Activated naive CD4-positive, alpha-beta T cell treated with anti-CD3 and anti-CD28 coated beads, Interleukin-2, amount 50 U/mL, for 72 hours (primary cell): ENCODE data around the gene C10orf90. TPM values are rescaled to one million over a fixed set of nuclear protein-coding genes. Genes with fewer than 3 reads are reported as not detected.
A peak's percentile ranks its signal among the peaks of the same experiment; 100 is the strongest.

Experiments
- ATAC-seq, 2 donors: fragments of 150-1000 bp; cut with Tn5 transposase; 2 replicates each; pipeline ENCODE4 v1.10.0; 2021; ENCODE audit warnings: mild to moderate bottlenecking in 2 of 2, moderate library complexity in 2 of 2
- DNase-seq, 2 donors: peaks; one replicate each; pipeline ENCODE4 v3.0.0; 2021 to 2022; ENCODE audit warnings: low spot score in 2 of 2
- H3K27ac Mint-ChIP-seq, 2 donors: one replicate each; pipeline ENCODE4 v1.8.0; 2022; ENCODE audit warnings: mild to moderate bottlenecking in 2 of 2, mixed read lengths in 2 of 2
- H3K36me3 Mint-ChIP-seq, 2 donors: one replicate each; pipeline ENCODE4 v1.8.0; 2022; ENCODE audit warnings: mixed read lengths in 2 of 2
- H3K9me3 Mint-ChIP-seq, 2 donors: one replicate each; pipeline ENCODE4 v1.8.0; 2022; ENCODE audit warnings: mixed read lengths in 2 of 2
- total RNA-seq, 2 donors: library from RNA; stranded (reverse); gene quantifications; one replicate each; pipeline ENCODE4 v1.2.3, GENCODE V29; 2022

C10orf90 gene
- total RNA-seq, 2 donors from 2014 or later, result not detected

GRCh38 chr10:126685756-126686155, 15.3 kb upstream of the C10orf90 start:
- no peak for DNase-seq
- ATAC-seq, result no peak
- H3K27ac Mint-ChIP-seq, result no peak overlapping the region

GRCh38 chr10:126684171-126684745, 13.8 kb upstream of the C10orf90 start:
- Mint-ChIP-seq H3K27ac (no peak overlapping the region), H3K9me3 (no peaks in the 10 kb centered on the region), H3K36me3 (no peaks in the 10 kb centered on the region)
- DNase-seq (no peak), ATAC-seq (no peak)

More at GRCh38 chr10:126685756-126686155, 15.3 kb upstream of the C10orf90 start:
- Mint-ChIP-seq H3K36me3 (no peaks in the 10 kb centered on the region), H3K9me3 (peaks cover 0 to 4% of the 10 kb centered on the region in 2 donors)

DNA sequence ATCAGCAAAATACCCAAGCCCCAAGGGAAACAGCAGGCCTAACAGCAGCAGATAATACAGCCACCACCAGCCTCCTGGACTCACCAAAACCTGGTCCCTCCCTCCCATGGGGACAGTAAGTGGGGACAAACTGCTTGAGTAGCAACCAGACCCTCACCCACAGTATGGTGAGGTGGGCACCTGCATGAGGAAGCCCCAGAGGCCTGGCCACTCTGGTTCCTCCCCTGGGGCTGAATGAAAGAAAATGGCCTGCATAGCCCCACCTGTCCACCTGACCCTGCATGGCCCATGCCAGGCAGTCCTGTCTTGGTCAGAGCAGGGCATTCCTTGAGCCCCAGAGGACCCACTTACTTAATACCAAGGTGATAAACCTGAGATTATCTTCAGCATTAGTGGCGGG, 13.0 kb upstream of the C10orf90 start:
- no peak for DNase-seq
- no peaks in the 10 kb centered on the region for H3K36me3 Mint-ChIP-seq
- no peak for ATAC-seq
- H3K9me3 Mint-ChIP-seq, result no peaks in the 10 kb centered on the region
- H3K27ac Mint-ChIP-seq, result no peak overlapping the region

- DNase-seq, result no peak
- Mint-ChIP-seq H3K27ac (no peak overlapping the region), H3K36me3 (peaks cover 0 to 6% of the 10 kb centered on the region in 2 donors), H3K9me3 (peaks cover 5 to 10% of the 10 kb centered on the region in 2 donors)
- ATAC-seq, result no peak
These were observed 5.4 kb upstream of the C10orf90 start for GRCh38 chr10:126675656-126676438.

DNA sequence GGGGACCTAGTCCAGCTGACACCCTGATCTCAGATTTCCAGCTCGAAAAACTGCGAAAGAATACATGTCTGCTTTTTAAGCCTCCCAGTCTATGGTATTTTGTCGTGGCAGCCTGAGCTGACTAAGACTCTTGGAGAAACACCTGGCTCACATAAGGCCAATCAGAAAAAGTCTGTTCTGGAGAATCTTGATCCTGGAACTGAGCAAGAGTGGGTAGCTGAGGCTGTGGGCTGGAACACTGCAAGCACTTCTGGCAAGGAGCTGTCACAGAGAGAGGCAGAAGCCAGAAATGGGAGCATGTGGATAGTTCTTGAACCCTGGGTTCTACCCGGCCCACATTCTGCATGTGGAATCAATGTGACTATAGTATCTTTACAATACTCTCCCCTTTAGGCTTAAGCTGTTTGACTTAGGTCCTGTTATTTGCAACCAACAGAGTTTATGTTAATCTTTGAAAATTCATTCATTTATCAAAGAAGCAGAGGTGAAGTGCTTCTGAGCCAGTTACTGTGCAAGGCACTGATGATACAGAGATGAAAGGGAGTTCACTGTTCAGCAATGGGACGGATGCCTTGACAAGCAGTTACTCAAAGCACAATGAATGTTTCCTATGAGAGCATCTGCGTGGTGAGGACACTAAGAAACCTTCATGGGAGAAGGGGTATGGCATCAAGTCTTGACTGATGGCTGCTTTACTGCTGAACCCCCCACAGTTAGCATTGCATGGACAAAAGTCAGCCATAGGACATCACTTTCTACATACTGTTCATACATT, 4.4 kb upstream of the C10orf90 start:
- Mint-ChIP-seq H3K9me3 (peaks cover 5 to 12% of the 10 kb centered on the region in 2 donors), H3K36me3 (peaks cover 0 to 6% of the 10 kb centered on the region in 2 donors), H3K27ac (no peak overlapping the region)
- no peak for DNase-seq
- ATAC-seq, result no peak

DNA sequence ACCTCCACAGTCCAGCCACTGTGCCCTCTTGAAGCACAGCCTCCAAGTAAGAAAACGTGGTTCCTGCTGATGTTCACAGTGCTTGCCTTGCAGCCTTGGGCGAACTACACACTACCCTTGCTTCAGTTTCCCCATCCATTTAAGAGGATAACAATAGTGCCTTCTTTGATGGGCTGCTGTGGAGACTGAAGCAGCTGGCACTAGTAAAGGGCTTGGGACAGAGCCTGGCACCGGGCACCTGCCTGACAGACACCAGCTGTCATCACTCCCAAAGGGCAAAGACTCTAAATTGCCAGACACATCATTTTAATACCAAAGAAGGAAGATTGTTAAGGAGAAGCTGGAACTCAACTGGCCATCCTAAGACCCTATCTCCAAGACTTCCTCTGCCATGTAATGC, 3.1 kb upstream of the C10orf90 start:
- ATAC-seq, result no peak
- Mint-ChIP-seq H3K27ac (no peak overlapping the region), H3K9me3 (peaks cover 5 to 12% of the 10 kb centered on the region in 2 donors), H3K36me3 (peaks cover 0 to 6% of the 10 kb centered on the region in 2 donors)
- no peak for DNase-seq

DNA sequence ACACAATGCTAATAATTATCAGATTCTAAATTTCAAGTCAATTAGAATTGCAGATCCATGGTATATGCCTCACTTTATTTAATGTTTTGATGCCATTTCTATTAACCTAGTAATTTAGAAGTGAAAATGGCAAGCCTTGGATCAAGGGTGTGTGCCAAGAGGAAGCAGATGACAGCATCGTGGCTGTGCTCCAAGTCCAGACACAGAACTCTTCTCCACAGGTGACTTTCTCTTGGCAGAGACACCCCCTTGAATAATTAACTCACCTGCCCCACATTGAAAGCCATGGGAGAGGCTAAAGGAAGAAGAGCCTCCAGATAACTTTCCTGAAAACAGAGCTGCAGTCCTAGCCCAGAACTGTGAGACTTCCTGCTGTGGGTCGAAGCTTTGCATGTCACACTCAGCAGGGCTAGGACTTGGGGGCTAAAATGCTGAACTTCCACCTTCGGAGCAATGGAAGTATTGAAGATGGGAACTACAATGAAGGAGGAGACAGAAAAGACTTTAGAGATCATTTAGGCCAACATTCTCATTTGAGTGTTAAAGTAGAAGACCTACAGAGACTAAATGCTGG, 996 bp upstream of the C10orf90 start:
- ATAC-seq, result no peak
- peaks cover 0 to 6% of the 10 kb centered on the region in 2 donors for H3K36me3 Mint-ChIP-seq
- no peak overlapping the region for H3K27ac Mint-ChIP-seq
- peaks cover 5 to 12% of the 10 kb centered on the region in 2 donors for H3K9me3 Mint-ChIP-seq
- no peak for DNase-seq

DNA sequence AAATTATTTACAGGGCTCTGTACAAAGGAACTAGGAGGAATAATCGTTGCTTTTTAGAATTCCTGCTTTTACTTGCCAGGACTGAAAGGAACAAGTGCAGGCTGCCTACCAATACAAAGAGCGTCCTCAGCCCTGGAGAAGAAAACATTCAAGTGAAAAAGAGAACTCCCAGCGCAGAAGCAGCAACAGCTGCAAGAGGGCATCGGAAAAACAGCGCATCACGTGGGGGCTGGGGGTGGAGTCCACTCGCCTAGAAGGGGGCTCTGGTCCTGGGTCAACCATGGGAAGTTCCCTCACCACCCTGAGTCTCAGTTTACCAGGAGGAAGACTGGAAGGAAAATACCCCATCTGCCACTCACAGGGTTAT, 385 bp upstream of the C10orf90 start:
- H3K36me3 Mint-ChIP-seq, result peaks cover 0 to 6% of the 10 kb centered on the region in 2 donors
- no peak overlapping the region for H3K27ac Mint-ChIP-seq
- peaks cover 5 to 12% of the 10 kb centered on the region in 2 donors for H3K9me3 Mint-ChIP-seq
- no peak for ATAC-seq
- DNase-seq, result no peak

GRCh38 chr10:126669168-126669567, 1.3 kb downstream of the C10orf90 start:
- H3K9me3 Mint-ChIP-seq, result peaks cover 15 to 17% of the 10 kb centered on the region in 2 donors
- no peak for ATAC-seq
- no peak overlapping the region for H3K27ac Mint-ChIP-seq
- peaks cover 0 to 6% of the 10 kb centered on the region in 2 donors for H3K36me3 Mint-ChIP-seq
- DNase-seq, result no peak

DNA sequence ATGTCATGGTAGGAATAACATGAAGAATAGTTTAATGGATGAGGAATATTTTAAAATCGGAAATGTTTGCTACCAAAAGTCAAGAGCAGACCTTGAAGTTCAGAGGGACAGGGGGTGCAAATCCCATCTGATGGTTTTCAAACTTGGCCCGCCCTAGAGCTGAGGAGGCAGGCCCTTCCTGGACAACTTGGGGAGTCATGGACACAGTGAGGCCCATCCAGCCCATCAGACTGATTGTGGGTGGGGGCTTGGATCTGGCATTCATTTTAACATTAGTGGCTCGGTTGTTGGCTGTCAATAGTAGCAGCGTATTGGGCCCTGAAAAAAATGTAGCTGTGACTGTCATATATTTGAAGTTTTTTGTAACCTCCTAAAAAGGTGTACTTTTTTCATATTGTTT, 2.0 kb downstream of the C10orf90 start:
- no peak for ATAC-seq
- no peak for DNase-seq
- H3K9me3 Mint-ChIP-seq, result peaks cover 15 to 17% of the 10 kb centered on the region in 2 donors
- no peak overlapping the region for H3K27ac Mint-ChIP-seq
- H3K36me3 Mint-ChIP-seq, result peaks cover 0 to 6% of the 10 kb centered on the region in 2 donors

- no peak for ATAC-seq
- DNase-seq, result no peak
- Mint-ChIP-seq H3K27ac (no peak overlapping the region), H3K36me3 (peaks cover 0 to 6% of the 10 kb centered on the region in 2 donors), H3K9me3 (peaks cover 17% of the 10 kb centered on the region in 2 donors)
These were observed 2.9 kb downstream of the C10orf90 start for GRCh38 chr10:126667568-126667967.

- H3K36me3 Mint-ChIP-seq, result no peaks in the 10 kb centered on the region
- DNase-seq, result no peak
- no peak for ATAC-seq
- H3K27ac Mint-ChIP-seq, result no peak overlapping the region
- peaks cover 5 to 12% of the 10 kb centered on the region in 2 donors for H3K9me3 Mint-ChIP-seq
These were observed 5.3 kb downstream of the C10orf90 start for GRCh38 chr10:126665207-126665606.

DNA sequence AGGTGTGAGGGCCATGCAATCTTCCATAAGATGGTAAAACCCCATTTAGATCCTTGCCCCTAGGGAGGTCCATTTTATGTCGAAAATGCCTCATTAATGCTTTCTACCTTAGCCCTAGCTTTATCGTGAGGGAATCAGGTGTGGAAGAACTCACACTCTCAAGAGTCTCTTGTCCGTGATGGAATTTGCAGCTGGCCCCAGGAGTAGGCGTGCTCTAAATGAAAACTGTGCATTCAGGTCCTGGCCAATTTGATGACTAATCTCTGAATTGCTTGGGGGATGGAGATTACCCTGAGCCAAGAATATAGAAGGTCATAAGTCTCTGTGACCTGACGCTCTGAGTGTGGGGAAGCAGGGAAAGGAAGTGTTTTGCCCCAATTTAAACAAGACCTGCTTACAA, 6.6 kb downstream of the C10orf90 start:
- peak in 1 of 2 donors; percentile 48 for ATAC-seq
- Mint-ChIP-seq H3K9me3 (peaks cover 5 to 12% of the 10 kb centered on the region in 2 donors), H3K36me3 (no peaks in the 10 kb centered on the region), H3K27ac (no peak overlapping the region)
- DNase-seq, result no peak

GRCh38 chr10:126663328-126663727, 7.2 kb downstream of the C10orf90 start:
- no peak overlapping the region for H3K27ac Mint-ChIP-seq
- peak; percentile 22 to 86 for ATAC-seq
- H3K9me3 Mint-ChIP-seq, result peaks cover 5 to 12% of the 10 kb centered on the region in 2 donors
- DNase-seq, result no peak
- no peaks in the 10 kb centered on the region for H3K36me3 Mint-ChIP-seq

DNA sequence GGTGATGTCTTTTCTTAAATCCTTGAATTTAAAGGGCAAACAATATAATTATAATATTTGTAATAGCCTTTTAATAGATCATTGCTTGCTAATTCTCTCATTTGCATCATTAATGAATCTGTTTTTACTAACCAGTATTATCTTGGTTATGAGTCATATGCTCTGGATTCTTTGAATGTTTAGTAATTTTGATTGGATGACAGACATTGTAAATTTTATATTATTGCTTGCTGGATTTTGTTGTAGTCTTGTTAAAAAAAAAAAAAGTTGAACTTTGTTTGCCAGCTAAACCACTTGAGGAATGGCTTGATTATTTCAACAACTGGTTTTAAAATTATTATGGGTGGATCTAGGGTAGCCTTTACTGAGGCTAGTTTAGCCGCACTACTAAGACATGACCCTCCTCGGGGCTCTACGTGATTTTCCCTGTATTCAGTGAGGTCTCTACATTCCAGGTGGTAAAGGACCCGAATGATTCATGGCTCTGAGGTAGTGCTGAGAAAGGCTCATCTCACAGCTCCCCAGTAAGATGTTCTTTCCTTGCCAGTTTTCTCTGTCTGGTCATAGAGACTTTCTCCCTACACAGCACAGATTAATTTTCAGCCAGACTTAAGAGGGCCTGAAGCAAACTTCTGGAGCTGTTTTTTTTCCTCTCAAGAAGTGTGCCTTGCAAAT, 8.5 kb downstream of the C10orf90 start:
- Mint-ChIP-seq H3K9me3 (peaks cover 5 to 12% of the 10 kb centered on the region in 2 donors), H3K36me3 (no peaks in the 10 kb centered on the region), H3K27ac (no peak overlapping the region)
- ATAC-seq (no peak), DNase-seq (no peak)

DNA sequence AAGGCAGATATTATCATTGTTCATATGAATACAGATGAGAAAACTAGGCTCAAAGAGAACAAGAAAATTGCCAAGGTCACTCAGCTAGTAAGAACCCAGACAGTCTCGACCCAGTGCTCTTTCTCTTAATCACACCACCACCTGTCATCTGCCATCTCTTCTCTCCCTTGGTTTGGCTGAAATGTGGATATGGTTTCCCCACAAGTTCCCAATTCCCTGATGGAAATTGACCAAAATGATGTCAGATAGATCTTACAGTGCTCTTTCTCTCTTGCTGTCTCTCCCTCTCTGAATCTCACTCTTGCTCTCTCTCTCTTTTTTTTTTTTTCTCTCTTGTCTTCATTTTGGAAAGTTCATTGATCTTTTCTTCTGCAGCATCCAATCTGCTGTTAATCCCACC, 9.1 kb downstream of the C10orf90 start:
- H3K9me3 Mint-ChIP-seq, result peaks cover 5 to 12% of the 10 kb centered on the region in 2 donors

More for the DNA sequence above, 9.1 kb downstream of the C10orf90 start:
- no peaks in the 10 kb centered on the region for H3K36me3 Mint-ChIP-seq
- no peak for DNase-seq
- ATAC-seq, result no peak
- no peak overlapping the region for H3K27ac Mint-ChIP-seq
